DND-41 (cell line): ENCODE results near the gene CCDC183.

Experiments
- CTCF ChIP-seq: IDR thresholded peaks from 2 replicates; pipeline ENCODE4 v1.5.1; 2012; ENCODE audit warnings: borderline replicate concordance, low read length, moderate library complexity, mild to moderate bottlenecking; ENCODE audit not compliant: poor library complexity, severe bottlenecking; ENCODE audit errors: extremely low read depth
- EZH2 ChIP-seq: IDR thresholded peaks from 3 replicates; pipeline ENCODE4 v1.6.1; 2012; ENCODE audit warnings: borderline replicate concordance, low read depth, mild to moderate bottlenecking, moderate library complexity, low read length, inconsistent platforms; ENCODE audit not compliant: severe bottlenecking

GRCh38 chr9:136786451-136786850 lies 9.7 kb upstream of the CCDC183 start:
- TF ChIP-seq EZH2 (no peak), CTCF (no peak)
